H1 (cell line): ENCODE measurements around the gene DTWD2. TPM values are rescaled to one million over a fixed set of nuclear protein-coding genes. Genes with fewer than 3 reads are reported as not detected.

ENCODE experiments used
- CTCF ChIA-PET: fragments of 300-600 bp; sonication (Branson Sonifier 250); formaldehyde crosslinking; loops from one replicate; lab custom pipeline; 2021; ENCODE audit not compliant: partially characterized antibody; lab: Charles Lee
- POLR2A ChIA-PET: fragments of 300-600 bp; sonication (Branson Sonifier 250); formaldehyde crosslinking; loops from one replicate; lab custom pipeline; 2021; ENCODE audit warnings: inconsistent platforms; ENCODE audit not compliant: partially characterized antibody; lab: Charles Lee
- DNase-seq, 2 experiments: peaks; one replicate each; pipeline versions ENCODE4 v3.0.0 to v3.0.0-alpha.2; 2010 to 2022; ENCODE audit warnings: low spot score in 2 of 2, low read depth in 1 of 2, mixed read lengths in 1 of 2
- FAIRE-seq: peaks from 2 replicates; lab custom pipeline; 2011; peaks lifted over from hg19 to GRCh38; lab: Jason Lieb, UNC
- H2AFZ ChIP-seq: 2 replicates; pipeline ENCODE4 v1.8.1; 2012; ENCODE audit warnings: low read length, inconsistent platforms
- H2AK5ac ChIP-seq: 2 replicates; pipeline ENCODE4 v1.6.1; 2013; ENCODE audit warnings: low read depth, low read length
- H2BK120ac ChIP-seq: replicated peaks from 2 replicates; pipeline ENCODE3; 2013; ENCODE audit warnings: low read depth, low read length, inconsistent platforms
- H2BK12ac ChIP-seq: 2 replicates; pipeline ENCODE4 v1.6.1; 2013; ENCODE audit warnings: low read depth, low read length
- H2BK15ac ChIP-seq: 2 replicates; pipeline ENCODE4 v1.6.1; 2013; ENCODE audit warnings: low read length
- H2BK20ac ChIP-seq: 2 replicates; pipeline ENCODE4 v1.6.1; 2013; ENCODE audit warnings: low read length
- H2BK5ac ChIP-seq: 2 replicates; pipeline ENCODE4 v1.6.1; 2013; ENCODE audit warnings: low read depth, low read length
- H3K14ac ChIP-seq: 2 replicates; pipeline ENCODE4 v1.6.1; 2013; ENCODE audit warnings: inconsistent platforms; ENCODE audit not compliant: insufficient read length
- H3K18ac ChIP-seq: 2 replicates; pipeline ENCODE4 v1.6.1; 2013; ENCODE audit warnings: low read length; ENCODE audit errors: extremely low read depth
- H3K23ac ChIP-seq: 2 replicates; pipeline ENCODE4 v1.6.1; 2013; ENCODE audit warnings: inconsistent platforms; ENCODE audit not compliant: insufficient read length
- H3K23me2 ChIP-seq: 2 replicates; pipeline ENCODE4 v1.6.1; 2013; ENCODE audit warnings: low read depth, low read length
- H3K27ac ChIP-seq: 2 replicates; pipeline ENCODE4 v1.6.1; 2011; ENCODE audit warnings: low read depth, low read length, inconsistent platforms
- H3K27me3 ChIP-seq, 4 experiments: replicated peaks in 1 of 4; 1 replicate in 1 of 4; 2 replicates in 3 of 4; pipeline versions ENCODE4 v1.6.1 to v1.8.1; 2011 to 2013; ENCODE audit warnings: low read length in 3 of 4, mild to moderate bottlenecking in 3 of 4, inconsistent platforms in 2 of 4, mixed read lengths in 2 of 4, moderate library complexity in 1 of 4; ENCODE audit not compliant: control insufficient read depth in 3 of 4, insufficient read depth in 3 of 4; ENCODE audit errors: extremely low read depth in 1 of 4
- H3K36me3 ChIP-seq, 4 experiments: 2 replicates each; pipeline versions ENCODE4 v1.6.1 to v1.8.1; 2011 to 2013; ENCODE audit warnings: mild to moderate bottlenecking in 4 of 4, low read length in 3 of 4, moderate library complexity in 2 of 4, control low read depth in 1 of 4, inconsistent platforms in 1 of 4; ENCODE audit not compliant: insufficient read depth in 4 of 4, control insufficient read depth in 2 of 4
- H3K4ac ChIP-seq: replicated peaks from 2 replicates; pipeline ENCODE3; 2013; ENCODE audit warnings: low read length, low read depth, mixed read lengths, inconsistent platforms; ENCODE audit not compliant: insufficient read length
- H3K4me1 ChIP-seq, 4 experiments: replicated peaks in 1 of 4; 1 replicate in 1 of 4; 2 replicates in 3 of 4; pipeline versions ENCODE4 v1.6.1 to v1.8.1; 2011 to 2013; ENCODE audit warnings: low read length in 3 of 4, inconsistent platforms in 2 of 4, mixed read lengths in 1 of 4; ENCODE audit not compliant: insufficient read depth in 4 of 4, control insufficient read depth in 3 of 4
- H3K4me2 ChIP-seq, 2 experiments: 2 replicates each; pipeline versions ENCODE4 v1.6.1 to v1.8.1; 2011 to 2013; ENCODE audit warnings: low read depth in 2 of 2, low read length in 2 of 2, control low read depth in 1 of 2, inconsistent platforms in 1 of 2, mild to moderate bottlenecking in 1 of 2; ENCODE audit not compliant: insufficient read depth in 1 of 2
- H3K4me3 ChIP-seq, 4 experiments: fragments of 200-600, 300-600 bp in 1 of 4; sonication (generic), shearing (Covaris generic), sonication (Bioruptor Twin) in 1 of 4; 2 replicates each; pipeline versions ENCODE4 v1.5.1 to v1.8.1; 2011 to 2016; ENCODE audit warnings: low read length in 4 of 4, low read depth in 3 of 4, control low read depth in 2 of 4, inconsistent platforms in 2 of 4, mild to moderate bottlenecking in 2 of 4, mixed read lengths in 1 of 4, moderate library complexity in 1 of 4; ENCODE audit not compliant: insufficient read depth in 2 of 4; ENCODE audit errors: extremely low read depth in 1 of 4
- H3K56ac ChIP-seq: replicated peaks from 2 replicates; pipeline ENCODE3; 2013; ENCODE audit warnings: low read depth, mild to moderate bottlenecking, mixed read lengths, low read length, inconsistent platforms; ENCODE audit not compliant: insufficient read length
- H3K79me1 ChIP-seq: 2 replicates; pipeline ENCODE4 v1.6.1; 2013; ENCODE audit warnings: low read depth, low read length, control low read depth
- H3K79me2 ChIP-seq, 2 experiments: 2 replicates each; pipeline versions ENCODE4 v1.6.1 to v1.8.1; 2012 to 2013; ENCODE audit warnings: low read length in 2 of 2, mild to moderate bottlenecking in 2 of 2, inconsistent platforms in 1 of 2; ENCODE audit not compliant: insufficient read depth in 2 of 2, control insufficient read depth in 1 of 2
- H3K9ac ChIP-seq, 4 experiments: replicated peaks in 1 of 4; 1 replicate in 1 of 4; 2 replicates in 3 of 4; pipeline versions ENCODE4 v1.6.1 to v1.8.1; 2011 to 2013; ENCODE audit warnings: low read depth in 3 of 4, low read length in 3 of 4, control low read depth in 2 of 4, mild to moderate bottlenecking in 2 of 4, moderate library complexity in 2 of 4, inconsistent platforms in 1 of 4; ENCODE audit errors: extremely low read depth in 1 of 4
- H3K9me3 ChIP-seq, 2 experiments: 2 replicates each; pipeline versions ENCODE4 v1.6.1 to v1.8.1; 2012 to 2013; ENCODE audit warnings: mild to moderate bottlenecking in 2 of 2, moderate library complexity in 2 of 2, control low read depth in 1 of 2, inconsistent platforms in 1 of 2, low read depth in 1 of 2, low read length in 1 of 2, mixed read lengths in 1 of 2; ENCODE audit not compliant: insufficient read depth in 2 of 2
- H4K20me1 ChIP-seq, 2 experiments: replicated peaks in 1 of 2; 2 replicates each; pipeline versions ENCODE3 to v1.8.1; 2011 to 2013; ENCODE audit warnings: inconsistent platforms in 2 of 2, low read length in 2 of 2, mild to moderate bottlenecking in 1 of 2; ENCODE audit not compliant: insufficient read depth in 2 of 2, control insufficient read depth in 1 of 2
- H4K5ac ChIP-seq: 2 replicates; pipeline ENCODE4 v1.6.1; 2013; ENCODE audit warnings: low read length, low read depth, mixed read lengths, inconsistent platforms; ENCODE audit not compliant: insufficient read length
- H4K8ac ChIP-seq: 2 replicates; pipeline ENCODE4 v1.8.0; 2013; ENCODE audit warnings: mild to moderate bottlenecking, moderate library complexity, low read length, inconsistent platforms; ENCODE audit not compliant: insufficient read depth; ENCODE audit errors: extremely low read depth
- H4K91ac ChIP-seq: replicated peaks from 2 replicates; pipeline ENCODE3; 2013; ENCODE audit warnings: low read length, mixed read lengths, inconsistent platforms; ENCODE audit not compliant: insufficient read length
- ATF2 ChIP-seq: IDR thresholded peaks from 2 replicates; pipeline ENCODE4 v1.6.1; 2012; ENCODE audit warnings: low read length, inconsistent platforms
- CBX5 ChIP-seq: fragments of 300-800, 300-1000 bp; sonication (generic); IDR thresholded peaks from 2 replicates; pipeline ENCODE4 v1.7.1; 2016; ENCODE audit warnings: antibody characterized with exemption, low read length, low read depth
- CTBP2 ChIP-seq: IDR thresholded peaks from 2 replicates; pipeline ENCODE4 v1.7.0; 2011; ENCODE audit warnings: borderline replicate concordance, mild to moderate bottlenecking, moderate library complexity, mixed read lengths, low read length; ENCODE audit not compliant: insufficient read depth, insufficient read length
- GTF2F1 ChIP-seq: IDR thresholded peaks from 2 replicates; pipeline ENCODE4 v1.6.1; 2012; ENCODE audit warnings: low read depth, low read length, improper control_type of control experiment, borderline replicate concordance
- JUND ChIP-seq: IDR thresholded peaks from 2 replicates; pipeline ENCODE4 v1.6.1; 2011; ENCODE audit warnings: mild to moderate bottlenecking, improper control_type of control experiment, low read length
- KDM5A ChIP-seq: fragments of 200-600 bp; IDR thresholded peaks from 2 replicates; pipeline ENCODE4 v1.7.1; 2012; ENCODE audit warnings: mild to moderate bottlenecking, low read length, inconsistent platforms, mixed read lengths
- NRF1 ChIP-seq: IDR thresholded peaks from 2 replicates; pipeline ENCODE4 v1.6.1; 2011; ENCODE audit warnings: mild to moderate bottlenecking, low read depth, low read length, improper control_type of control experiment
- PHF8 ChIP-seq: fragments of 200-600 bp; sonication (generic); conservative IDR thresholded peaks from 2 replicates; pipeline ENCODE4 v1.7.1; 2012; ENCODE audit warnings: low read depth, mild to moderate bottlenecking, inconsistent platforms, low read length, moderate library complexity
- POLR2AphosphoS5 ChIP-seq: IDR thresholded peaks from 2 replicates; pipeline ENCODE4 v1.6.1; 2011; ENCODE audit warnings: low read depth, low read length
- TEAD4 ChIP-seq: IDR thresholded peaks from 2 replicates; pipeline ENCODE4 v1.6.1; 2012; ENCODE audit warnings: low read depth, low read length, inconsistent platforms, mixed read lengths
- WGBS, 2 experiments: shearing (Covaris generic) in 1 of 2; methylation state at CpG; one replicate each; pipeline versions ENCODE4 v1.1.6 to v1.1.7; 2013 to 2015; ENCODE audit warnings: low lambda C conversion rate in 2 of 2, mixed read lengths in 2 of 2, inconsistent platforms in 1 of 2, low coverage in 1 of 2, missing lambda C conversion rate in 1 of 2; ENCODE audit not compliant: insufficient replicate concordance in 2 of 2, insufficient coverage in 1 of 2, insufficient read length in 1 of 2; ENCODE audit errors: extremely low coverage in 1 of 2, missing lambda C conversion rate in 1 of 2; 5-methylcytosine and 5-hydroxymethylcytosine counted together
- polyA plus RNA-seq, 7 experiments: library from polyadenylated mRNA; depleted of rRNA in 3 of 7; stranded (reverse) in 5 of 7; unstranded in 2 of 7; fragments of >200 nt in 5 of 7; fragments of 200-250 nt in 2 of 7; gene quantifications; 1 replicate in 5 of 7; 2 replicates in 1 of 7; 4 replicates in 1 of 7; pipeline versions ENCODE4 v1.2.1 to v1.2.3, GENCODE V29; 2011 to 2013; ENCODE audit warnings: missing spikeins in 2 of 7, mixed read lengths in 2 of 7
- total RNA-seq: library from RNA; stranded (reverse); fragmentation: NEBNext Ultra II Directional; extraction: Animal tissue kit (Norgen Biotek cat#: 25700); gene quantifications from 2 replicates; pipeline ENCODE4 v1.2.1, GENCODE V29; 2021

Gene DTWD2
- total and polyA plus RNA-seq, 2 of the 8 experiments (the other 6 are each of a cell fraction or from before 2014, with no cell fraction given) = 4.3 to 17.1 TPM

DNA sequence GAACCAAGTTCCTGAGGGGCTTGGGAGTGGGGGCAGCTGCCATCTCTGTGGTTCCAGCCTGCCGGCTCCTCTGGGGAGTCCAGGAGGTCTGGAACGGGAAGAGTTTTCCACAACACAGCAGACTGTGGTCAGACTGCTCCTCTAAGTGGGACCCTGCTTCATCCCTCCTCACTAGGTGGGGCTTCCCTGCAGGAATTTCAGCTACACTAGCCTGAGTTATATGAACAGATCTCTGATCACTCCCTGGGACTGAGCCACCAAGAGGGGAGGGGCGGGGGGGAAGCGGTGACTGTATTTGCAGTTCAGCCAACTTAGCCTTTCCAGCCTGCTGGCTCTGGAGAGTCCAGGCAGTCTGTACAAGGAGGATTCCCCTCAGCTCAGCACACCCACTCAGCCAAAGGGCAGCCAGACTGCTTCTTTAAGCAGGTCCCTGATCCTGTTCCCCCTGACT lies 19.4 kb downstream of the DTWD2 start:
- H3K79me1 ChIP-seq = no peaks in the 10 kb centered on the region
- no peak overlapping the region for H4K91ac ChIP-seq
- no peaks in the 10 kb centered on the region for H4K20me1 ChIP-seq
- no peak overlapping the region for H2BK5ac ChIP-seq
- no peak overlapping the region for H2AK5ac ChIP-seq
- ChIA-PET CTCF (interaction anchor here (0.6 to 2.5 kb wide), 2 partner anchors 19 to 425 kb away, joined by 3 to 6 read pairs; no protein-coding TSS in a partner anchor), POLR2A (no interaction called here)
- H3K79me2 ChIP-seq = no peaks in the 10 kb centered on the region
- H3K27me3 ChIP-seq = no peaks in the 10 kb centered on the region
- no peak overlapping the region for H4K8ac ChIP-seq
- 93% methylated on average over 2 of the region's 4 CpGs; no CpG with 5 or more reads in 1 of the 2 experiments for WGBS, 2 experiments
- H2AFZ ChIP-seq = no peak overlapping the region
- FAIRE-seq = no peak
- H3K4me2 ChIP-seq = no peak overlapping the region
- no peak for DNase-seq
- no peak overlapping the region for H2BK120ac ChIP-seq
- H3K36me3 ChIP-seq = peaks cover 0 to 3% (median 0%) of the 10 kb centered on the region in 4 experiments; a peak in 1 of 8 replicates
- H3K9me3 ChIP-seq = peaks cover 0 to 11% of the 10 kb centered on the region in 2 experiments; a peak in 1 of 4 replicates
- H3K9ac ChIP-seq = no peak overlapping the region
- H3K18ac ChIP-seq = no peak overlapping the region
- no peak overlapping the region for H4K5ac ChIP-seq
- H3K4me1 ChIP-seq = no peaks in the 10 kb centered on the region
- no peak overlapping the region for H2BK15ac ChIP-seq
- no peak overlapping the region for H3K23ac ChIP-seq
- H3K23me2 ChIP-seq = no peaks in the 10 kb centered on the region
- no peak overlapping the region for H3K56ac ChIP-seq
- H2BK12ac ChIP-seq = no peak overlapping the region
- no peak overlapping the region for H3K27ac ChIP-seq
- H3K4me3 ChIP-seq = no peak overlapping the region
- no peak overlapping the region for H2BK20ac ChIP-seq
- no peak overlapping the region for H3K14ac ChIP-seq
- H3K4ac ChIP-seq = no peak overlapping the region
- TF ChIP-seq ATF2 (no peak), JUND (no peak), GTF2F1 (no peak), PHF8 (no peak), POLR2AphosphoS5 (no peak), NRF1 (no peak), CTBP2 (no peak), KDM5A (no peak), CBX5 (no peak), TEAD4 (no peak)
